Measurements from ENCODE around the gene ZNF675.

DNA sequence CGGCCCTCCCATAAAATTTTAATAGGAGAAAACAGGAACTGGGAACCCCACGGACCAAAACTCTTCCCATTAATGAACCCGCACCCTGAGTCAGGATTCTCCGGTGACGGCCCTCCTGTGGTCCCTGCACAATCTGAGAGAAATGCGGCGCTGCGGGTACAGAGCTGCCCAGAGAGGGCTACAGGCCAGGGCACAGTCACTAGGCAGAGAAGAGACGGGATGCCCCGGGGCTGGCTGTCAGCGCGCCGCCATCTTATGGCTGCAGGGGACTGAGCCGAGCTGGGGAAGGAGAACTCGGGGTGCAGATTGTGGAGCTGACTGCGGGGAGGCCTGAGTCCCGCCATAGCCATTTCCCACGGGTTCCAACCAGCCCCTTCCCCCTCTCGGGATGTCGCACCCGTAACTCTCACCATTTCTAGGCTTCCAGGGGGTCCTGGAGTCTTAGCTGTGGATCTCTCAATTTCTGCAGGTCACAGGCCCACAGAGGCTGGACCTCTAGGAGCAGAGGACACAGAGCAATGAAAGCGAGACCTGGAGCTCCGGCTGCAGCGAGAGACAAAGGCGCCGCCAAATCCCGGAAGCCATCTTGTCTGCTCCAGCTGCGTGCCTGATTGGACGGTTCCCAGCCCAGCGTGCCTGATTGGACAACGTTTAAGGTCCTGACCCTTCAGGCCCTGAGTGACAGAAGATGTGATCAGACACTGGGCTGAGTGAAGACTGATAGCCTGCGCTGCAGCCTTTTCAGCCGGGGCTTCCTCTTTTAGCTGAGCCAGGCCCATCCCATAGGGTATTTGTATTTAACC is at the start of gene ZNF675:
- peak; percentile 96 for TF ChIP-seq TAF1 (IDR thresholded peaks at IDR 0.05; ENCODE audit: low read depth)
- TF ChIP-seq, protein P1, sequence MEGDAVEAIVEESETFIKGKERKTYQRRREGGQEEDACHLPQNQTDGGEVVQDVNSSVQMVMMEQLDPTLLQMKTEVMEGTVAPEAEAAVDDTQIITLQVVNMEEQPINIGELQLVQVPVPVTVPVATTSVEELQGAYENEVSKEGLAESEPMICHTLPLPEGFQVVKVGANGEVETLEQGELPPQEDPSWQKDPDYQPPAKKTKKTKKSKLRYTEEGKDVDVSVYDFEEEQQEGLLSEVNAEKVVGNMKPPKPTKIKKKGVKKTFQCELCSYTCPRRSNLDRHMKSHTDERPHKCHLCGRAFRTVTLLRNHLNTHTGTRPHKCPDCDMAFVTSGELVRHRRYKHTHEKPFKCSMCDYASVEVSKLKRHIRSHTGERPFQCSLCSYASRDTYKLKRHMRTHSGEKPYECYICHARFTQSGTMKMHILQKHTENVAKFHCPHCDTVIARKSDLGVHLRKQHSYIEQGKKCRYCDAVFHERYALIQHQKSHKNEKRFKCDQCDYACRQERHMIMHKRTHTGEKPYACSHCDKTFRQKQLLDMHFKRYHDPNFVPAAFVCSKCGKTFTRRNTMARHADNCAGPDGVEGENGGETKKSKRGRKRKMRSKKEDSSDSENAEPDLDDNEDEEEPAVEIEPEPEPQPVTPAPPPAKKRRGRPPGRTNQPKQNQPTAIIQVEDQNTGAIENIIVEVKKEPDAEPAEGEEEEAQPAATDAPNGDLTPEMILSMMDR (IDR thresholded peaks at IDR 0.05; ENCODE audit: poor library complexity, severe bottlenecking) = peak; percentile 38
- TF ChIP-seq POLR2AphosphoS5 (IDR thresholded peaks at IDR 0.05) = peak; percentile 92
- peak; percentile 98 for TF ChIP-seq REST (IDR thresholded peaks at IDR 0.05; ENCODE audit: borderline replicate concordance)
- peak; percentile 38 for TF ChIP-seq EP300 (conservative IDR thresholded peaks at IDR 0.05; ENCODE audit: poor library complexity, severe bottlenecking)
- TF ChIP-seq EZH2 (IDR thresholded peaks at IDR 0.05; ENCODE audit: borderline replicate concordance, insufficient read depth, low read length, poor library complexity, severe bottlenecking) = no peak
- TF ChIP-seq SMC3 (conservative IDR thresholded peaks at IDR 0.05; ENCODE audit: poor library complexity) = peak; percentile 35
- TF ChIP-seq RAD21 (conservative IDR thresholded peaks at IDR 0.05) = no peak
